HepG2 (cell line): ENCODE data around the gene ZNF292. TPM values are rescaled to one million over a fixed set of nuclear protein-coding genes. Genes with fewer than 3 reads are reported as not detected.

Source experiments
- ARNT ChIP-seq: fragments of 450-650 bp; IDR thresholded peaks from 2 replicates; pipeline ENCODE4 v1.6.1; 2017
- HOXD1 ChIP-seq: sonication (generic); formaldehyde crosslinking; IDR thresholded peaks from 2 replicates; pipeline ENCODE4 v1.5.0; 2020; ENCODE audit warnings: missing genetic modification reagents
- KDM2A ChIP-seq: sonication (generic); formaldehyde crosslinking; IDR thresholded peaks from 2 replicates; pipeline ENCODE4 v1.4.0; 2020; ENCODE audit warnings: low read depth, missing genetic modification reagents, borderline replicate concordance
- NCOA1 ChIP-seq: sonication (generic); formaldehyde crosslinking; IDR thresholded peaks from 2 replicates; pipeline ENCODE4 v1.9.0; 2021; ENCODE audit warnings: missing genetic modification reagents
- NFIB ChIP-seq: sonication (generic); formaldehyde crosslinking; IDR thresholded peaks from 2 replicates; pipeline ENCODE4 v1.9.0; 2021; ENCODE audit warnings: missing genetic modification reagents, mild to moderate bottlenecking, borderline replicate concordance
- NR2F2 ChIP-seq: IDR thresholded peaks from 2 replicates; pipeline ENCODE4 v1.6.1; 2012; ENCODE audit warnings: low read depth, inconsistent platforms, borderline replicate concordance
- NR2F6 ChIP-seq, 2 experiments: IDR thresholded peaks; 2 replicates each; pipeline ENCODE4 v1.6.1; 2016; ENCODE audit warnings: antibody characterized with exemption in 1 of 2, mild to moderate bottlenecking in 1 of 2
- PAWR ChIP-seq: sonication (generic); formaldehyde crosslinking; IDR thresholded peaks from 2 replicates; pipeline ENCODE4 v1.4.0; 2020; ENCODE audit warnings: missing genetic modification reagents, mild to moderate bottlenecking, borderline replicate concordance
- PTBP1 ChIP-seq: fragments of 200-400 bp; formaldehyde crosslinking; IDR thresholded peaks from 2 replicates; pipeline ENCODE4 v1.6.1; 2018; ENCODE audit warnings: low read length, low read depth; ENCODE audit not compliant: poor library complexity, severe bottlenecking
- TCF7L2 ChIP-seq: IDR thresholded peaks from 2 replicates; pipeline ENCODE4 v1.6.1; 2011; ENCODE audit warnings: mild to moderate bottlenecking, low read depth, low read length, moderate library complexity
- ZBTB4 ChIP-seq: sonication (generic); formaldehyde crosslinking; IDR thresholded peaks from 2 replicates; pipeline ENCODE4 v1.4.0; 2020; ENCODE audit warnings: missing genetic modification reagents, mild to moderate bottlenecking, borderline replicate concordance
- ZFP37 ChIP-seq: sonication (generic); formaldehyde crosslinking; IDR thresholded peaks from 2 replicates; pipeline ENCODE4 v1.4.0; 2020; ENCODE audit warnings: missing genetic modification reagents, borderline replicate concordance
- ZNF251 ChIP-seq: sonication (generic); formaldehyde crosslinking; IDR thresholded peaks from 2 replicates; pipeline ENCODE4 v1.9.0; 2021; ENCODE audit warnings: mild to moderate bottlenecking, missing genetic modification reagents
- ZNF337 ChIP-seq: sonication (generic); formaldehyde crosslinking; IDR thresholded peaks from 2 replicates; pipeline ENCODE4 v1.5.1; 2020; ENCODE audit warnings: missing genetic modification reagents, low read depth, mild to moderate bottlenecking, borderline replicate concordance
- ZNF441 ChIP-seq: sonication (generic); formaldehyde crosslinking; IDR thresholded peaks from 2 replicates; pipeline ENCODE4 v1.7.0; 2021; ENCODE audit warnings: missing genetic modification reagents, borderline replicate concordance
- ZNF740 ChIP-seq: sonication (generic); formaldehyde crosslinking; IDR thresholded peaks from 2 replicates; pipeline ENCODE4 v1.4.0; 2020; ENCODE audit warnings: missing genetic modification reagents
- polyA plus RNA-seq, 8 experiments: library from polyadenylated mRNA; depleted of rRNA in 3 of 8; stranded (reverse) in 7 of 8; unstranded in 1 of 8; fragments of >200 nt; fragmentation: Illumina TruSeq in 4 of 8; extraction: Trizol in 4 of 8; gene quantifications; 2 replicates each; pipeline versions ENCODE4 v1.2.1 to v1.2.3, GENCODE V29; 2011 to 2016; ENCODE audit warnings: low read depth in 4 of 8, missing spikeins in 1 of 8, mixed read lengths in 1 of 8; ENCODE audit not compliant: insufficient read depth in 1 of 8
- total RNA-seq, 5 experiments: library from RNA; depleted of rRNA; stranded (reverse); fragments of >200 nt; fragmentation: Illumina TruSeq; extraction: Trizol; gene quantifications; 2 replicates each; pipeline ENCODE4 v1.2.3, GENCODE V29; 2016; ENCODE audit warnings: low read depth in 1 of 5
- TF ChIP-seq, protein P1 (sequence below): sonication (generic); IDR thresholded peaks from 2 replicates; pipeline ENCODE4 v1.6.1; 2016; ENCODE audit warnings: low read depth, borderline replicate concordance
- TF ChIP-seq, protein P2 (sequence below): sonication (generic); formaldehyde crosslinking; IDR thresholded peaks from 2 replicates; pipeline ENCODE4 v1.4.0; 2020; ENCODE audit warnings: missing genetic modification reagents
- TF ChIP-seq, protein P3 (sequence below): sonication (generic); formaldehyde crosslinking; IDR thresholded peaks from 2 replicates; pipeline ENCODE4 v1.4.0; 2020; ENCODE audit warnings: missing genetic modification reagents, borderline replicate concordance
- TF ChIP-seq, protein P4 (sequence below): sonication (generic); formaldehyde crosslinking; IDR thresholded peaks from 2 replicates; pipeline ENCODE4 v1.5.0; 2020; ENCODE audit warnings: missing genetic modification reagents

Gene ZNF292
- total and polyA plus RNA-seq, 2 of the 13 experiments (the other 11 are each of a cell fraction or from before 2014, with no cell fraction given), result 9.9 to 12.8 TPM

- TF ChIP-seq PTBP1 (no peak), NCOA1 (CRISPR knock-in tag) (no peak; the same call in 1 of the 2 replicates), PAWR (CRISPR knock-in tag) (no peak), ZBTB4 (CRISPR knock-in tag) (peak; percentile 83; the same call in 1 of the 2 replicates), ZNF337 (CRISPR knock-in tag) (peak; percentile 96), ZFP37 (CRISPR knock-in tag) (peak; percentile 91), KDM2A (CRISPR knock-in tag) (peak; percentile 94), ZNF251 (CRISPR knock-in tag) (peak; percentile 24; the same call in 1 of the 2 replicates), ZNF441 (CRISPR knock-in tag) (no peak; the same call in 1 of the 2 replicates), NR2F2 (peak; percentile 28; the same call in 1 of the 2 replicates), TCF7L2 (no peak), ARNT (peak; percentile 91), HOXD1 (0 out of 2 replicates have a peak, but pooled peaks have one; percentile 79), ZNF740 (CRISPR knock-in tag) (no peak; the same call in 1 of the 2 replicates), NR2F6 (IDR thresholded peaks at IDR 0.05) (peak; percentile 21; the same call in 1 of the 2 replicates), NR2F6 (CRISPR knock-in tag; IDR thresholded peaks at IDR 0.05) (peak; percentile 64; the same call in 1 of the 2 replicates), NFIB (CRISPR knock-in tag) (no peak)
- TF ChIP-seq, protein P1, sequence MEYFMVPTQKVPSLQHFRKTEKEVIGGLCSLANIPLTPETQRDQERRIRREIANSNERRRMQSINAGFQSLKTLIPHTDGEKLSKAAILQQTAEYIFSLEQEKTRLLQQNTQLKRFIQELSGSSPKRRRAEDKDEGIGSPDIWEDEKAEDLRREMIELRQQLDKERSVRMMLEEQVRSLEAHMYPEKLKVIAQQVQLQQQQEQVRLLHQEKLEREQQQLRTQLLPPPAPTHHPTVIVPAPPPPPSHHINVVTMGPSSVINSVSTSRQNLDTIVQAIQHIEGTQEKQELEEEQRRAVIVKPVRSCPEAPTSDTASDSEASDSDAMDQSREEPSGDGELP, result peak; percentile 65; the same call in 1 of the 2 replicates
- TF ChIP-seq, protein P2, sequence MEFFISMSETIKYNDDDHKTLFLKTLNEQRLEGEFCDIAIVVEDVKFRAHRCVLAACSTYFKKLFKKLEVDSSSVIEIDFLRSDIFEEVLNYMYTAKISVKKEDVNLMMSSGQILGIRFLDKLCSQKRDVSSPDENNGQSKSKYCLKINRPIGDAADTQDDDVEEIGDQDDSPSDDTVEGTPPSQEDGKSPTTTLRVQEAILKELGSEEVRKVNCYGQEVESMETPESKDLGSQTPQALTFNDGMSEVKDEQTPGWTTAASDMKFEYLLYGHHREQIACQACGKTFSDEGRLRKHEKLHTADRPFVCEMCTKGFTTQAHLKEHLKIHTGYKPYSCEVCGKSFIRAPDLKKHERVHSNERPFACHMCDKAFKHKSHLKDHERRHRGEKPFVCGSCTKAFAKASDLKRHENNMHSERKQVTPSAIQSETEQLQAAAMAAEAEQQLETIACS, result peak; percentile 86
- TF ChIP-seq, protein P3, sequence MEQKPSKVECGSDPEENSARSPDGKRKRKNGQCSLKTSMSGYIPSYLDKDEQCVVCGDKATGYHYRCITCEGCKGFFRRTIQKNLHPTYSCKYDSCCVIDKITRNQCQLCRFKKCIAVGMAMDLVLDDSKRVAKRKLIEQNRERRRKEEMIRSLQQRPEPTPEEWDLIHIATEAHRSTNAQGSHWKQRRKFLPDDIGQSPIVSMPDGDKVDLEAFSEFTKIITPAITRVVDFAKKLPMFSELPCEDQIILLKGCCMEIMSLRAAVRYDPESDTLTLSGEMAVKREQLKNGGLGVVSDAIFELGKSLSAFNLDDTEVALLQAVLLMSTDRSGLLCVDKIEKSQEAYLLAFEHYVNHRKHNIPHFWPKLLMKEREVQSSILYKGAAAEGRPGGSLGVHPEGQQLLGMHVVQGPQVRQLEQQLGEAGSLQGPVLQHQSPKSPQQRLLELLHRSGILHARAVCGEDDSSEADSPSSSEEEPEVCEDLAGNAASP (CRISPR knock-in tag), result peak; percentile 22; the same call in 1 of the 2 replicates
- TF ChIP-seq, protein P4, sequence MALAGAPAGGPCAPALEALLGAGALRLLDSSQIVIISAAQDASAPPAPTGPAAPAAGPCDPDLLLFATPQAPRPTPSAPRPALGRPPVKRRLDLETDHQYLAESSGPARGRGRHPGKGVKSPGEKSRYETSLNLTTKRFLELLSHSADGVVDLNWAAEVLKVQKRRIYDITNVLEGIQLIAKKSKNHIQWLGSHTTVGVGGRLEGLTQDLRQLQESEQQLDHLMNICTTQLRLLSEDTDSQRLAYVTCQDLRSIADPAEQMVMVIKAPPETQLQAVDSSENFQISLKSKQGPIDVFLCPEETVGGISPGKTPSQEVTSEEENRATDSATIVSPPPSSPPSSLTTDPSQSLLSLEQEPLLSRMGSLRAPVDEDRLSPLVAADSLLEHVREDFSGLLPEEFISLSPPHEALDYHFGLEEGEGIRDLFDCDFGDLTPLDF (CRISPR knock-in tag), result peak; percentile 89
Measured at GRCh38 chr6:87154993-87155841, at the start of gene ZNF292 (continued).
